Erythroblast (primary cell): Measurements from ENCODE around the gene ZNF18.

Experiments used
- GATA1 ChIP-seq: IDR thresholded peaks from 2 replicates; pipeline ENCODE4 v1.6.1; 2011; ENCODE audit warnings: low read depth, mild to moderate bottlenecking, control low read depth, low read length, moderate library complexity
- POLR2A ChIP-seq: IDR thresholded peaks from 2 replicates; pipeline ENCODE4 v1.6.1; 2011; ENCODE audit warnings: mild to moderate bottlenecking, low read length

GRCh38 chr17:11999696-12000095, 2.4 kb upstream of the ZNF18 start:
- no peak for TF ChIP-seq POLR2A
- no peak for TF ChIP-seq GATA1
